HG02610 (cell line): ENCODE data around the gene TMEM95.

ENCODE experiments used
- ATAC-seq: cut with Tn5 transposase; IDR thresholded peaks from one replicate; pipeline ENCODE4 v1.9.1; 2021; ENCODE audit warnings: mild to moderate bottlenecking, moderate library complexity; ENCODE audit not compliant: unreplicated experiment

The TMEM95 gene

GRCh38 chr17:7403043-7403726 is 48.2 kb downstream of the TMEM95 start:
- no peak for ATAC-seq

DNA sequence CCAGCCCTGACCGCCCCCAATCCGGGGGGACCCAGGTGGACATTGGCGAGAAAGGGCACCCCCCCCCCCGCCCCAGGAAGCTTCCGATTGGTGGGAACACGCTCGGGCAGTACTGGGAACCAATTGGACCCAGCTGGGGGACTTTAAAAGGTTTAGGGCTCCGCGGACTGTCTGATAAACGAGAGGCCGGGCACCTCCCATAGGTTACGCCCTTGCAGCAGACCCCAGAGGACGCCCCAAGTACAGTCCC is 48.7 kb downstream of the TMEM95 start:
- no peak for ATAC-seq

GRCh38 chr17:7403977-7404736 is 49.2 kb downstream of the TMEM95 start, which contains the start of gene TMEM256:
TMEM256 (minus strand) TSS chr17:7404097; CDS start chr17:7404084, 13 bp downstream.
- peak; percentile 95 for ATAC-seq

DNA sequence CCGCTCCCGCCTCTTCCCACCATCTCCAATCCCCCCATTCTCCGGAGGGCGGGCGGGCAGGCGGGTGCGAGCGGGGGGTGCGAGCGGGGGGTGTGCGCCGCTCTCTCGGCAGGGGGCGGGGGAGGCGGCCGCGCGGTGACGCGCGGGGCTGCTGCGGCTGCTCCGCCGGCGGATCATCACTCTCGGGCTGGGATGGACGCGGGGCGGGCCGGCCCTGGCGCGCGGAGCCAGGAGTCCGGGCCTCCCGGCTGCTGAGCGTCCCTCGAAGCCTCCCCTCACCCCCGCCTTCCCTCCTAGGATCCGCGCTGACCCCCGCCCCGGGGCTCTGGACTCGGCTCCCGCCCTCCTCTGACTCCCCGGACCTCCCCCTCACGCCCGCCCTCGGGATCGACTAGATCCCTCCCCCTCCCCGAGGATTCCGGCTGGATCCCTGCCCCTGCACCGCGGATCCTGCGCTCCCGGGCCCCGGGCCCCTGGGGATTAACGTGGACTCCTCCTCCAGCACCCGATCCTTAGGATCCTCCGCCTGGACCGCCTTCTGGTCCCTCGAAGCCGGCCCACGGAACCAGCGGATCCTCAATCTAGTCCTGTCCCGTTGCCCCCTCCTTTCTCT is 49.9 kb downstream of the TMEM95 start:
- ATAC-seq = no peak

DNA sequence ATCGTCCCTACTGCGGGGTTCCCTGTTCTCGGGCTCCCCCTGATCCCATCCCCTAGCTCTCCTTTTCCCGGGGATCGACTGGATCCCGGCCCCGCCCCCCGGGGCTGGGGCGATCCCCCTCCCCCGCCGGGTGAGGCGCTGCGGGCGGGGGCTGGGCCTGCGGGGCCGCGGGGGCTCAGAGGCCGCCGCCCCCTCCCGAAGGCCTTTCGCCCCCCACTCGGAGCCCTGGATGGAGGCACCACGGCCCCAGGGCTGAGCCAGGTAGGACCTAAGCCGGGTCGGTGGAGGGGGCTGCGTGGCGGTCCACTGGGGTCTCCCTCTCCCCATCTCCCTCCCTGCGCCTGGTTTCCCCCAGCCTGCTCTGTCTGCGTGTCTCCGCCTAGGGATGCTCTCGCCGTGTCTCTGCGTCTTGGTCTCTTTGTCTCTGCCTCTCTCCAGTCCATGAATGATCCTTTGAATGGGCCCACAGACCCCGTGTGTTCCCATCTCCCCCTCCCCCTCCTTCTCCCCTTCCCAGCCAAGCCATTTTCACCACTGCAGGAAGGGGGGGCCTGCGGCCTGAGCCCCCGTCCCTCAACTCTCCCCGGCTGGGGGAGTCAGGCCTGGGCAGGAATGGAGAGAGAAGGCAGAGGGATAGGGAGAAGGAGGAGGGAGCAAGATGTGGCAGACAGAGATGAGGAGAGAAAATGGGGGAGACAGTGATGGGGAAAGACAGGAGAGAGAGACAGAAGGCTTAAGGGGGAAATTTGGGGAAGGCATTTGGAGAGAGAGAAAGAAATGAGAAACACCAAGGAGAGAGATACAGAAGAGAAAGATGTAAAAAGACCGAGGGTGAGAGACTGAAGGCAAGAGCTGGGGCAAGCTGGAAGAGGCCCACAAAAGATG is 50.6 kb downstream of the TMEM95 start:
- ATAC-seq = no peak

DNA sequence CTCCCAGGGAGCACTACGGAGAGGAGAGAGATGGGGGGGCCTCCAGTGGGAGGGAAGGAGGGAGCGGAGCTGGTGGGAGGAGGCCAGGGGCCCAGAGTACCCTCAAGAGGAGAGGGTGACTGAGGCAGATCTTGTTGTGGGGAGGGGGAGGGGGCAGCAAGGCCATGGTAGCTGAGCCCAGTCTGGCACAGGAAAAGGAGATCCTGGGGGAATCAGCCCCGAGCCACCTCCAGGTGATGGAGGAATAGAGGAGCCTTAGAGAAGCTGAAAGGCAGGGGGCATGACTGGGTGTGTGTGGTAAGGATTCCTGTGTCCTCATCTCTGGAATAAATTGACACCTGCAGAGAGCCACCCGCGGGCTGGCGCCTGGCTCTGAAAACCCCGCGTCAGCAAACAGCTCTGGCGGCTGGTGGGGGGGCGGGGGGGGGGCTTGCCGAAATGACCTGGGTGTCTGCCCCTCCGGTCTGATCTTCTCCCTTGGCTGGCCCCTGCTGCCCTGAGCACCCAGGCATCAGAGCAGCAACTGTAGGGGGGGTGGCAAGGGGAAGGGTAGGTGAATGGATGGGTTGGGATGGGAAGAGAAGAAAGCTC is 51.4 kb downstream of the TMEM95 start:
- no peak for ATAC-seq
